Activated CD4-positive, alpha-beta T cell treated with anti-CD3 and anti-CD28 coated beads, Interleukin-2, Interleukin-4, amounts not matched to agents 100 ng/mL and 50 ng/mL, durations not matched to agents 16 hours and 8 hours (primary cell): Measurements from ENCODE around the gene ALDH3A2.
"Not testable (repeated sequence)": the region's sequence is repeated elsewhere in the genome, so short reads cannot be mapped to it uniquely, and the experiment has no call there.

ENCODE experiments used
- DNase-seq: peaks from one replicate; pipeline ENCODE4 v3.0.0-alpha.2; 2020; ENCODE audit warnings: low spot score

ALDH3A2 gene

GRCh38 chr17:19651451-19652238, 3.1 kb downstream of the ALDH3A2 start:
- no peak for DNase-seq

- DNase-seq: no peak
These were observed 4.0 kb downstream of the ALDH3A2 start for GRCh38 chr17:19652595-19652994.

GRCh38 chr17:19654342-19654886, 5.9 kb downstream of the ALDH3A2 start:
- DNase-seq: no peak

GRCh38 chr17:19654896-19655295, 6.3 kb downstream of the ALDH3A2 start:
- DNase-seq: no peak

GRCh38 chr17:19656336-19656735, 7.8 kb downstream of the ALDH3A2 start:
- DNase-seq: no peak

GRCh38 chr17:19656851-19657581, 8.5 kb downstream of the ALDH3A2 start:
- peak; percentile 4 for DNase-seq

- DNase-seq: no peak
These were observed 11.0 kb downstream of the ALDH3A2 start for GRCh38 chr17:19659366-19660177.

- no peak for DNase-seq
These were observed 11.8 kb downstream of the ALDH3A2 start for GRCh38 chr17:19660219-19660870.

- no peak for DNase-seq
These were observed 12.6 kb downstream of the ALDH3A2 start for GRCh38 chr17:19661121-19661520.

GRCh38 chr17:19663097-19663496, 14.5 kb downstream of the ALDH3A2 start:
- no peak for DNase-seq

- no peak for DNase-seq
These were observed 15.7 kb downstream of the ALDH3A2 start for GRCh38 chr17:19664136-19664820.

- no peak for DNase-seq
These were observed 16.2 kb downstream of the ALDH3A2 start for GRCh38 chr17:19664821-19665181.

GRCh38 chr17:19669680-19670079, 21.1 kb downstream of the ALDH3A2 start:
- not testable (repeated sequence) for DNase-seq

- DNase-seq: no peak
These were observed 22.4 kb downstream of the ALDH3A2 start for GRCh38 chr17:19670908-19671307.

- no peak for DNase-seq
These were observed 22.9 kb downstream of the ALDH3A2 start for GRCh38 chr17:19671433-19671832.

GRCh38 chr17:19672009-19672750, 23.6 kb downstream of the ALDH3A2 start:
- no peak for DNase-seq

GRCh38 chr17:19673623-19674022, 25.1 kb downstream of the ALDH3A2 start:
- DNase-seq: no peak

GRCh38 chr17:19676896-19677295, 28.3 kb downstream of the ALDH3A2 start:
- no peak for DNase-seq

GRCh38 chr17:19677736-19678379, 29.3 kb downstream of the ALDH3A2 start:
- DNase-seq: no peak
